HTR-8/SVneo (cell line): ENCODE results near the gene ANP32E.
A peak's percentile ranks its signal among the peaks of the same experiment; 100 is the strongest.

Experiments used
- DNase-seq: peaks from one replicate; pipeline ENCODE4 v3.0.0; 2011; ENCODE audit warnings: low spot score, mixed read lengths; ENCODE audit not compliant: insufficient read length
- FAIRE-seq: peaks from 2 replicates; lab custom pipeline; 2011; peaks lifted over from hg19 to GRCh38; lab: Jason Lieb, UNC

Gene ANP32E

DNA sequence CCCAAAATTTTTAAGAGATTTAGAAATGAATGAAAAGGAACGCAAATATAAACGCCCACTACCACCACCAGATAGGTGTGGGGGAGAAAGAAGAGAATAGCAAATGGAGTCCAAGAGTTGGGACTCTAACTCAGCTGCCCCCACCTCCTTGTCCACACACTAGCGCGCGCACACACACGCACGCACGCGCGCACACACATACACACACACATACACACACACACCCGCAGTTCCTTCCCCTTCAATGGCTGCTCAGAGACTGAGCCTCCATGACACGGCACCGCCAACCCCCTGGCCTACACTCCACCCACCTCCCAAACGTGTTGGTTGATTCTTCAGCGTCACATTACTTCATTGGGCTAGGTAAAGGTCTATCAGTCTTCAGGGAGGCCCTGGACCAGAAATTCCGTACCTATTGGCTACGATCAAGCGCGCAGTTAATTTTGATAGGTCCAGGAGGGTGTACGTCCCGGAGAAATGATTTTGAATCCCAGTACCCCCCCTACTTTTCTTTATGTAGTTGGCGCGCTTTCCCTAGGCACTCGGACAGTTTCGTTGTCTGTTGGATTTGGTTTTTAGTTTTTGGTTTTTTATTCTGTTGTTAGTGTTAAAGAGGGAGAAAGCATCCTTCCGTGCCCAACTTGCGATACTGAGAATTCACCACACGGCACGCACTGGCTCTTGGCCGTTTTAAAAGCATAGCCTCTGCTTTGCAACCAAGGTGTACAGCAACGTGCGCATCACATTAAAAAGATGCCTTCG lies at the start of gene ANP32E:
TSS of gene ANP32E (minus strand) at position 261 of the 762 bp plus-strand sequence. CDS start 326 bp downstream, outside the sequence.
- FAIRE-seq (peak; percentile 31), DNase-seq (peak; percentile 98)

DNA sequence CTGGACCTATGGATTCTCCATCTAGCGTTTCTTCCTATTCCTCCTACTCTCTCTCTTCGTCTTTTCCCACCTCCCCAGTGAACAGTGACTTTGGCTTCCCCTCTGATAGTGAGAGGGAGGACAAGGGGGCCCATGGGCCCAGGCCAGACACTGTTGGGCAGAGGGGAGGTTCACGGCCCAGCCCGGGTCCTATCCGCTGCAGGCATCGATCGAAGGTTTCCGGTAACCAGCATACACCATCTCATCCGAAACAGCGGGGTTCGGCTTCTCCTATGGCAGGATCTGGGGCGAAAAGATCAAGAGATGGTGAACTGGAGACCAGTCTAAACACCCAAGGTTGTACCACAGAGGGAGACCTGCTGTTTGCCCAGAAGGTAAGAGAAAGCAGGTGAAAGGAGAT lies 47.3 kb upstream of the ANP32E start:
- FAIRE-seq (no peak), DNase-seq (no peak)

DNA sequence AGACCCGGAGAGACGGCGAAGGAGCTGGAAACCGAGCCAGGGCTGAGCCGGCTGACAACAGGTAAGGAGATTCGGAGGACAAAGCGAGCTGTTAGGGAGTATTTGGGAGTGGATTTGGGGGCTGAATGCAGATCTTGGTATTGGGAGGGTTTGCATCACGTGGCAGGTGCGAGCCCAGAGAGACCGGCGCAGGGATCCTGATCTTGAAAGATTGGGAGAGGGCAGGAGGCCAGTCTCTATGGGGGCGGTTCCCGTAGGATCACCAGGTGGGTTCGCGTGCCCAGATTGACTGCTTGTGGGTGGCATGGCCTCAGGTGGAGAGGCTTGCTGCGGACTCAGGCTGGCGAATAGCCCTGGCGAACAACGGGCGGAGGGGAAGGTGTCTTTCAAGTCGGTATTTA lies 46.6 kb upstream of the ANP32E start:
- DNase-seq = no peak
- no peak for FAIRE-seq

DNA sequence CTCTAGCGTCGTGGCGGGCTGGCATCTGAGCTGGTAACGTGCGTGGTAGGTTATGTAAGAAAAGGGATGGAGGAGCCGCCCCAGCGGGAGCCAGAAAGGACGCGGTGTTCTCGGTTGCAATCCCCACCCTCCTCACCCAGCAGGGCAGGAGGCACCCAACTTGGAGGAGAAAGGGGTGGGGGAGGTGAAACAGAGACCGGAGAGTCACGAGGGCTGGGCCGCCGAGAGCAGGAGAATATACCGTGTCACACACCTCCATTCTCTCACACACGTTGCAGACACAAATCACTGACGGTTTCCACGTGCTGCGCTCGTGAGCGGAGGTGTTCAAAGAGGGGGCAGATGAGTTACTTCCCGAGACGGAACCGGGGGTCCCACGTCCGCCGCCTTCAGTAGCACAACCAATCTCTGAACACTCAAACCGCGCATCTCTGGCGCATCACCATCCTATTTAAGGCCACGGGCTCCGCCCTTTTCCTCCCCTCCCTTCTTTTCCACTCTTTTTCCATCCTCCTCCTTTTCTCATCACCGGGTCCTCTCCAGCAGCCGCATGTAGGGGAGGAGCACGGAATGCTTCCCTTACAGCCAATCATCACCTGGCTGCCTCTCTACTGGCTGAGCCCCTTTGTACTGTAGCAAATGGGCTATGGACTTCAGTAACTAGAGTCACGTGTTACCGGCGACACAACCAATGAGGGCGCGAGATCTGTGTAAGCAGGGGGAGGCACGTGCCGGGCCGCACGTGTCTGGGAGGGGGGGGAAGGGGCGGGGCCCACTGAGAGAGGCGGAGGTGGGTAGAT lies 46.0 kb upstream of the ANP32E start, which contains the start of gene CIART:
TSS of gene CIART (plus strand) at position 797 of the 800 bp plus-strand sequence. CDS start 714 bp downstream, outside the sequence.
- DNase-seq = peak; percentile 94
- FAIRE-seq = peak; percentile 96

DNA sequence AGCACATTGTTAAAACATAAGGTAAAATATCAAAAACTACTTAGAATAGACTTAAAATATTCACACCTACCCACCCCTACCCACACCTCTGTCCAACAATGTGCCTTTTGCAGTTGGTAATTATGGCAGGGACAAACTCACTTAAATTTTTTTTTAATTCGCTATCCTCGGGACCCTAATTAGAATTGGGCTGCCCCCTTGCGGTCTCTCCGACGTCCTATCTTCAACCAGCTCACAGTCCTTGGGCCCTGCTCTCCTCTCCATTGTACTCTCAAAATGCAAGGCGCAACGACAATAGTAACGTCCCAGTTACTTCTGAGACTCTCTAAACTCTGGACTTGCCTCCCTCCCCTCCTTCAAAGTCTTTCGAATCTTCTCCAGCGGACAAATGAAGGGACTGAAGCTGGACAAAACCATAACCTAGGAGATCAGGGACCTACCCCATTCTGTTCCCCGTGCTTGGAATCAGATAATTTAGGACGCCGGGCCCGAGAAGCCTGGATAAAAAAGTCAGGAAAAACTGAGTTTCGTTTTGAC lies 45.4 kb upstream of the ANP32E start:
- DNase-seq = peak; percentile 45
- FAIRE-seq = no peak

DNA sequence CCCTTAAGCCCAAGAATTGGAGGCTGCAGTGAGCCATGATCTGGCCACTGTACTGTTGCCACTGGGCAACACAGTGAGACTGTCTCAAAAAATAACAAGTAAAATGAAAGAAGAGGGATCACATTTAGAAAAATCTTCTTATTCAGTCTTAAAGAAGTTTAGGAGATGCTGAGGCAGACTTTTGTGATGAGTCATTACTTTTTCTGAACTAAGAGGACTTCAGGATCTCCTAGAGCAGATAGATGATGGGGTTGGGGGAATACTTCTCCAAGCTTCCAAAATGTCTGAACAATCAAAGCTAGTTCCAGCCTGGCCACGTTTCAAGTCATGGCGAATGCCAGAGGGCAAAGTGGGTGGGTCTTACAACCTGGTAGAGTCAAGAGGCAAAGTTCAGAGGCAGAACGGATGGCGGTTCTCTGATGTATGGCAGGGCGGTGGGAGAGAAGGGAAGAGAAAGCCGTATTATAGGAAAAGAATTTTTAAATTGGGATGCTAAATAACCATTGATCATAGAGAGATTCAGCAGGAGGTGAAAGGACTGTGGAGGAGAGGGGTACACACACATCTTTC lies 44.3 kb upstream of the ANP32E start:
- FAIRE-seq = no peak
- no peak for DNase-seq

DNA sequence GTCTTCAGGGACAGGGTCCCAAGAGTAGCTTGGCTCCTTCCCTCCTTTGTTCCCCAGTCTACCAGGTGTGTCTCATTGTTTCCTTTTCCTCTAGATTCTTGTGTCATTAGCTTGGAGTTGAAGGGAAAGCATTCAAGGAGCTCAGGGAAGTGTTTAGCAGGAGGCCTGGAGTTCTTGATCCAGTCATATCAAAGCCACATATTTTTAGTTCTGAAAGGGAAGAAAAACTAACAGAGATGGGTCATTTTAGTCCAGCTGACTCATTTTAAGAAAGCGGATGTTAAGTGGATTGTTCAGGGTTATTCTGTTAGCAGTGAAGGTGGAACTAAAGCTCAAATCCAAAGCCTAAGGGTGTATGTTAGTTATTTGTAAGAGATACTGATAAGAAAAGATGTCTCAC lies 37.4 kb upstream of the ANP32E start:
- DNase-seq (no peak), FAIRE-seq (no peak)

DNA sequence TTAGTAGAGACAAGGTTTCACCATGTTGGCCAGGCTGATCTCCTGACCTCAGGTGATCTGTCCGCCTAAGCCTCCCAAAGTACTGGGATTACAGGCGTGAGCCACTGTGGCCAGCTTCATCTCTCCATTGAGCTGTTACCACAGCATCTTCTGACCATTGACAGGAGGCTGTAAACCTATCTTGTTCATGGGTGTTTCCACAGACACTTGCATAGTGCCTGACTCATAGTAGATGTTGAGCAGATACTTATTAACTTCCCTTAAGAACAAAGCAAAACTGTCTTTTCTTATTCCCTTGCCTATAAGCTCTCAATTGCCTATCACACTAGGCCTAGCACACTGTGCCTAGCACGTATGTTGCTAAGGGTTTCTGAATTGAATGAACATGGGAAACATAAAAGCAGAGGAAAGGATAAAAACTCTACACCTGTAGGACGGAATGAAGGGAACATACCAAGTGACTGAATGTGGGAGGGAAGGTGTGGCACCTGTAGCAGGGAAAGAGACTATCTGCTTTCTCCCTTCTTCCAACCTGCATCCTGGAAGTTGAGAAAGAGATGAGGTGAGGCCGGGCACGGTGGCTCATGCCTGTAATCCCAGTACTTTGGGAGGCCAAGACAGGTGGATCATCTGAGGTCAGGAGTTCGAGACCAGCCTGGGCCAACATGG lies 35.5 kb upstream of the ANP32E start:
- FAIRE-seq = no peak

DNA sequence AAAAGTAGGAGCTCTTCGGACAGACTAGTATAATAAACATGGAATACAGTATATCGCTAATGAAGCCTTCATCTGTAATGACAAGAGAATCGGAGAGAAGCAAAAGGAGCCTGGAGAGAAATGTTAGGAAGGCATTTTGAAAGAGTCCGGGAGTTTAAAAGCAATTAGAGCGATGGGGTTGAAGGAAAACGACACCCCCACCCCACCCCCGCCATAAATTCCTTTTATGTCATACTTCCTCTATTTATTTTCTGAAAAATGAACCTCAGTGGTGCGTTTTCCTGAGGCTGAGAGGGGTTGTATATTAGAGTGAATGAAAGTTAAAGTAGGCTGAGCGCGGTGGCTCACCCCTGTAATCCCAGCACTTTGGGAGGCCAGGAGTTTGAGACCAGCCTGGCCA lies 33.5 kb upstream of the ANP32E start:
- FAIRE-seq (no peak), DNase-seq (no peak)

More for the DNA sequence above, 35.5 kb upstream of the ANP32E start:
- no peak for DNase-seq

DNA sequence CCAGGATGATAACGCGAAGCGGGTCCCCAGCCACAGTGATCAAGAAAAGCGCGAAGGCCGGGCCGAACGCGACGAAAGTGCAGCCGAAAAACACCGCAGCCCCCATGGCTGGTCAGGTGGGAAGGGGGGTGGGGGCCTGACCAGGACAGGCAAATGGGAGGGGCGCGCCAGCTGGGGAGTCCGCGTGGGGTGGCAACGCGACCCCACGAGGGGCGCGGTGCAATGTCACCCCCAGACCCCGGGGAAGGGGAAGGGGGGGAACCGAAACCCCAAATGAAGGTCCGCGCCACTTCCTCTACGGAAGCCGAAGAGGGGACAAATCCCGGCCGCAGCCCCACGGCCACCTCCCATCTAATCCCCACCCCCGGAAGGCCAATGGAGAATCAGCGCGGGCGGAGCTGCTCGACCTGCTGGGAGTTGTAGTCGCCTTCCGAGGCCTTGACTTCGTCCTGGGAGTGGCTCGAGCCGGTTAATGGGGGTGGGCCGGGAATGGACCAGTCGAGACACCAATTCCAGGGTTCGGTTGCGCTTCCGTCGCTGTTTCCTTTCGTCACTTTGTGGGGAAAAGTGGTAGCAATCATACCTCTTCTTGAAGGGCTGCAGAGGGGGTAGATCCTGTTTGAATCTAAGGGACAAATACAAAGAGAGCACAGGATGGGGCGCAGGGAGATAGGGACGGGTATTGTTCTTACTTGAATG lies 32.9 kb upstream of the ANP32E start, which contains the start of gene APH1A:
TSS of gene APH1A (minus strand) at position 312 of the 699 bp plus-strand sequence. CDS start at position 106, 206 bp downstream.
- DNase-seq (peak; percentile 95), FAIRE-seq (peak; percentile 9)

DNA sequence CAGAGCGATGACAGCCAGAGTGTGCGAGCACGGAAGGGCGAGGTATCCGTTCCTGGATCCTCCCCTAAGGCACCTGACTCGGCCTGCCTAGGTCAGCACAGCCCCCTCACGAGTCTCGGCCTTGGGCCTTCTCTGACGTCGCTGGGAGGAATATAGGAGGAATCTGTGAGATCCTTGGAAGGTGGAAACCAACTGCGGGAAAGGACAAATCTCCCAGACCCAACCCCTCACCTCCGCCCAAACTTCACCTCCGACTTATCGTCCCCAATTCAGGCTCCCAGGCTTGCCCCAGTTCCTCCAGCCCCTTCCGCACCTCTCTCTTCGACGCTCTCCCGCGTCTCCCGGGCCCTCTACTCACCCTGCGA lies 32.4 kb upstream of the ANP32E start:
- DNase-seq = no peak
- no peak for FAIRE-seq

DNA sequence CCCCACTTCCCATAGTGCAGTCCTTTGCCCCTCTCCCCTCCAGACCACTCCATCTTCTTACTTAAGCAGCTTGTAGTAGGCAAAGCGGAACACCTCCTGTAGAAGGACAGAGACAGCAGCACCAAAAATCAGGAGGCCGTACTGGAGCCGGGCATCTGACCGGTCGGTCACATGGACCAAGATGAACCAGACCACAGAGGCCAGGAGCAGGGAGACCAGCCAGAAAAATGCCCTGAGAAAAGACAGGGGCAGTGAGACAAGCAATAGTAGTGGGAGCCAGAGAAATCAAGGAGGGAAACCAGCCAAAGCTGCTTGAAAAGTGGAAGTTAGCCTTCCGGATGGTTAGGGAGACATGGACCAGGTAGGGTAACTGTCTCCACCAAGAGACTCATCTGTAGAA lies 32.0 kb upstream of the ANP32E start:
- no peak for DNase-seq
- no peak for FAIRE-seq

DNA sequence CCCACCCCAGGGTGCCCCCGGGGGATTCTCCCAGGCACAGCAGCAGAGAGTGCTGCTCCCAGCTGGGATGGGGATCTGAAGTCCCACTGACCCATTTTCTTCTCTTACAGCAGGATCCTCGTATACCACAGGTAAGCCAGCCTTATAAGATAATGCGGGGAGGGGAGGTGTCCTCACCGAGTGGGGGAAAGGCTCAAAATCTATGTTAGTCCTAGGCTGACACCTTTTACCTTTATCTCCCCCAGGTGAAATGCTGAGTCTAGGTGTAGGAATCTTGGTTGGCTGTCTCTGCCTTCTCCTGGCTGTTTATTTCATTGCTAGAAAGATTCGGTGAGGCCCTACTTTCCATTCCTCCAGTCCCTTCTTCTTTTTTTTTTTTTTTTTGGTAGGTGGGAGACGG lies 27.6 kb upstream of the ANP32E start:
- no peak for DNase-seq
- FAIRE-seq = no peak

DNA sequence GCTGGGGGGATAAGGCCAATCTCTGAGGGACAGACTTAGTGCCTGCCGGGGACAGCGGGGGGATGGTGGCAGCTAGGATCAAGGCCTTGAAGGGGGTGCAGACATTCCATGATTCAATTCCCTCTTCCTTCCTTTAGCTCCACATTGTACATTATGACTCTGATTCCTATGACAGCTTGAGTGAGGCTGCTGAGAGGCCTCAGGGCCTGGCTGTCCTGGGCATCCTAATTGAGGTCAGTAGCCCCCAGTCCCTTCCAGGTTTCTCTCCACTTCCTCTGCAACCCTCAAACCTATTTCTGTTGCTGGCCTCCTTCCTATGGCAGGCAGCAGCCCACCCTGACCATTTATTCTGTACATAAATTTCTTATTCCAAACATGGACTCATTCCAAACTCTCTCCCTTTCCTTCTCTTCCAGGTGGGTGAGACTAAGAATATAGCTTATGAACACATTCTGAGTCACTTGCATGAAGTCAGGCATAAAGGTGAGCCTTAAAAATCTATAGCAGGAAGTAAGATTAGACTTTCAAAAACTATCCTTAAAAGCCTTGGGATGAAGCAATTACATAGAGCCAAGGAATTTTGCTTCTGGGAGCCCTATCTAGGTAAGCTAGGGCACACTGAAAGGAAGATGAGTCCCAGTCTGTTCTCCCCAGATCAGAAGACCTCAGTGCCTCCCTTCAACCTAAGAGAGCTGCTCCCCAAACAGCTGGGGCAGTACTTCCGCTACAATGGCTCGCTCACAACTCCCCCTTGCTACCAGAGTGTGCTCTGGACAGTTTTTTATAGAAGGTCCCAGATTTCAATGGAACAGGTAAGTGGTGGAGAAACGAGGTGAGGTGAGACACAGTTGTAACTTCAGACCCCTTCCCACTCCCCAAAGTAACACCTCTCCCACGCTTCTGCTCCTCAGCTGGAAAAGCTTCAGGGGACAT lies 26.7 kb upstream of the ANP32E start:
- DNase-seq (no peak), FAIRE-seq (no peak)

DNA sequence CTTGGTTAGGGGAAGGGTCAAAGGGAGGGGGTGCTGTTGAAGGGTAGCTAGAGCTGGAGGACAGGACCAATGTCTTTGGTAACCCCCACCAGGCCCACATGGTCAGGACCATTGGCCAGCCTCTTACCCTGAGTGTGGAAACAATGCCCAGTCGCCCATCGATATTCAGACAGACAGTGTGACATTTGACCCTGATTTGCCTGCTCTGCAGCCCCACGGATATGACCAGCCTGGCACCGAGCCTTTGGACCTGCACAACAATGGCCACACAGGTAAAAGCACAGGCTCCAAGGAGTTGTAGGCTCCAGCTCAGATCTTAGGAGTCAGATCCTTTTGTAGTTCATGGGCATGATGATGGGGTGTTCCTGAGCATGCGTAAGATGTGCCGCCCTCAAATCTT lies 25.5 kb upstream of the ANP32E start:
- FAIRE-seq = no peak
- no peak for DNase-seq

DNA sequence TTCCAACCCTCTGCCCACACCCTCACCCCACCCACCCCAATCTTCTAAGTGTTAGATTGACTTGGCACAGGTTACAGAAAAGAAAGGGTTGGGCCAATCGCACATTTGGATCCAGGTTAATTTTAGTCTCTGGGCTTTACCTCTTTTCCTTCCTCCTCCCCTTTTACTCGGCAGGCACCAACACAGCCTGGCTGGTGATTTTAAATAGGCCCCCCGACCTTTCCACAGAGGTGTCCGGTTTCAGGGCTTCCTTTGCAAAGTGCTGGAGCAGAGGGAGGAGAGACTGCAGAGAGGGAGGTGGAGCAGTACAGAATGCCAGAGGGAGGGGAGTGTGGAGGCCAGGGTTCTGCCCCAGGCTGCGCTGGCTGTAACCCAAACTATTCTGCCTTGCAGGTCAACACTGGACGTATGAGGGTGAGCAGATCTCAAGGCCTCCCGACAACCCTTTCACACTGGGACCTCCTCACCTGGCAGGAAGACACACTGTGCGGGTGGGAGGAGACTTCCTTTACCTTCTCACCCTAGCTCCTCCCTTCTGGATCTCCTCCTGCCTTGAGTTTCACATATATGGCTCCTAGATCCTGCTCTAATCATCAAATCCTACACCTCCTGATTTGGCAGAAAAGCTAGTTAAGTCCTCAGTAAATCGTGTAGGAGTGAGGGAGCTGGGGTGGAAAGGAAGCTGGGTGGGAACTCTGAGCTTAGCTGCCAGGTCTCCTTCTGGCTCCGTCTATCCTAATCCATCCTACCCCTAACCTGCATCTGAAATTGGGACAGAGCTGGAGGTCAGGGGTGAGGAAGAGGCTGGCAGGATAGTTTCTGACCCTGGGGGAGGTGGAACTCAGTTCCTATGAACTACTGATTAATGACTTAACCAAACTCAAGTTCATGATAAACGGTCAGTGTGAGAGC lies 24.1 kb upstream of the ANP32E start:
- DNase-seq (peak; percentile 48), FAIRE-seq (no peak)

DNA sequence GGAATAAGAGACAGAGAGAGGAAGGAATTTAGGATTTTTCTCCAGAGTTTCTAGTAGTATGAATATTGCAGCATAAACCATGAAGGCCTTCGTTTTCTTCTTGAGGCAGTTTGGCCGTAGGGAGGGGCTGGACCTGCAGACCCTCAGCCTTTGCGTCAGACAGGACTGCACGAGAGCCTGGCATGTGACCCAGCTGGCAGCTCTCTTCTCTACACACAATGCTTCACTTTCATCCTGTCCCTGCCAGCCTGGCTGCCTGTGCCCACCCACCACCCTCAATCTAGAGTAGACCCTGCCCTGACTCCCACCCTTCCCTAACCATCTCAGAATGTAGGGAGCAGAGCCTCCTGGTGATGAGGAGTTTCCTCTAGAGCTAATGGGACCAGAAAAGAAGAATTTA lies 23.3 kb upstream of the ANP32E start:
- FAIRE-seq = no peak
- no peak for DNase-seq
